ENCODE measurements around the gene TBC1D17. TPM values are rescaled to one million over a fixed set of nuclear protein-coding genes. Genes with fewer than 3 reads are reported as not detected.
A peak's percentile ranks its signal among the peaks of the same experiment; 100 is the strongest.

TBC1D17 gene
- polyA plus RNA-seq, 1 donor: 39.7 TPM

DNA sequence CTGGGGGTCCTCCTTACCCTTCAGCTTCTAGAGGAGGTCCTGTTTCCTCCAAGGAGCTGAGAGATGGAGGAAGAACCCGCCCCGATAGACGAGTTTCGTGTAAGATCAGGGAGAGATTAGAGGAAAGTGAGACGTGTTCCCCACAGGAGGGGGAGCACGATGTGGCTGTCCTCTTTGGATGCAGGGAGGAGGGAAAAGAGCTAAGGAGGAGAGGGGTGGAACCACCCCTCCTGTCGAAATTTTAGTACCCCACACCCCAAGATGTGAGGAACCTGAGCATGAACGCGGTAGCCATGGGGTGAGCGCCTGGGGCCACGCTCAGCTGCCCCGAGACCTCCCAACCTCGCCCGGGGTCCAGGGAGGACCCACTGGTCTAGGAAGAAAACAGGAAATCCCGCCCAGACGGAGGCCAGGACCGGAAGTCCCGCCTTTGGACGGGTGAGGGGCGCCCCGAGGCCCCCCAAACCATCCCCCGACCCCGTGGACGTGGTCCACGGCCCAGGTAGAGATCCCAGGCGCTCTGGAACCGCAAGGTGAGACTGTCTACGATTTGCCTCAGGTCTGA lies 1.6 kb upstream of the TBC1D17 start:
- DNase-seq: no peak

DNA sequence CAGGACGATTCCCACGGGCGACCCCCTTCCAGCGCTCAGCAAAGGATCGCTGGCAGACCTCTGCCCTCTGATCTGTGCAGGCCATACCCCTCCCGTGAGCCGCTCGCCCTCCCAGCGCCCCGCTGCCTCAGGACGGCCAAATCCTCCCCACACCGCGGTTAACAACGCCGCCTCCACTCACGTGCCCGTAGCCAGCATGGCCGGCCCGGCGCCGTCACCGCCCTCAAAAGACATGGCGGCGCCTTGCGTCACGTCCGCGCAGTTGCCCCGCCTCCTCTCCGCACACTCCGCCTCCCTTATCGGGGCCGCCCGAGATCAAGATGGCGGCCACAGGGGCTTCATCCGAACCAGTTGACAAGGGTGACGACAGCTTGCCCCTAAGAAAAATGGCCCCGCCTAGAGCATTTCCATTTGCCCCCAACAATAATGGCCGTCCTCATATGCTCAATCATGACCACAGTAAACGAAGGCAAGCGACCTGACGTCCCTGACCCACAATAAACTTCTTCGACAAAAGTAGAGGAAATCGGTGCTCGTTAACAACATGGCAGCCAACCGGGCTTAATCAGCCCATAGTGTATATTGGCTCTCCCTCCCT lies 981 bp upstream of the TBC1D17 start:
- DNase-seq: peak; percentile 98

DNA sequence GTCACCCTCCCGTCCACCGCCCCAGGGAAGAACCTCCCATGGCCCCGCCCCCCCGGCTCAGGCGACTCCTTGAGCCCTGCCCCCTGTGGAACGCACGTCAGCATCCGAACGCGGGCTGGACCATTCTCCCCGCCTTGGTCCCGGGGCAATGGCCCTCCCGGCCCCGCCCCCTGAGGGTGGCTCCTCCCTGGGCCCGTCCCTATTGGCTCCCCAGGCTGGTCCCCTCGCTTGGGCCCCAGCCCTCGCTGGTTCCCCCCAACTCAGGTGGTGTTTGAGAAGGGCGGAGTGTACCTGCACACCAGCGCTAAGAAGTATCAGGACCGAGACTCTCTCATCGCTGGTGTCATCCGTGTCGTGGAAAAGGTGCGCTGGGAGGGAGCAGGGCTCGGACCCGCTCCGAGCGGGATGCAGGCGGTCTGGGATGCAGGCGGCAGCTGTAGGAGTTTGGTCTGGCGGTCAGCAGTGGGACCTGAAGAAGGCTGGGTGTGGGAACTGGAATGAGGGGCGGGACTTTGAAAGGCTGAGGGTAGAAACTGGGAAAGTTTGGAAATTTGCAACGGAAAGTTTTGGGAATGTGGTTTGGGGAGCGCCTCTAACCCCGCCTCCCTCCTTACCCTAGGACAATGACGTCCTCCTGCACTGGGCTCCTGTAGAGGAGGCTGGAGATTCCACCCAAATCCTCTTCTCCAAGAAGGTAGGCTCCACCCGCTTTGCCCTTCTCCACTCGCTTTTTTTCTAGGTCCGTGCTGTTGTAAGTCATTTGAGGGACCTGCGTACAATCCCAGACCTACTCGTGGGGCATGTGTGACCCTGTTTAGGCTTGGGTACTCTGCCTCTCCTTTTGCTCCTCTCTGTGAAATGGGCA lies 609 bp downstream of the TBC1D17 start:
- DNase-seq: peak; percentile 98

DNA sequence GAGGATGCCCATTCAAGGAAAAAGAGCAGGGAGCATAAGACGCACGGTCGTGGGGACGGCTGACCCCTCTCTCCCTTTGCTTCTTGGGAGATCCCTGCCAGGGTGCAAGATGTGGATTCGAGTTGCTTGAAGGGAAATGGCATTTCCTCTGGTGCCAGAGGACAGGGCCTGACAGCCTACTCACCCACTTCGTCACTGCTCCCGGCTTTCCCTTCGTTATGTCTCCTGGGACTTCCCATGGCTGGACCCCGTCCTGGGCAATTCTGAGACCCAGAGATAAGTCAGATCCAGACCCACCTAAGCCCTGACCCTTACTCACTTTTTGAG lies 1.2 kb downstream of the TBC1D17 start:
- DNase-seq: no peak

- no peak for DNase-seq
These were observed 1.9 kb downstream of the TBC1D17 start for GRCh38 chr19:49879243-49879963.

DNA sequence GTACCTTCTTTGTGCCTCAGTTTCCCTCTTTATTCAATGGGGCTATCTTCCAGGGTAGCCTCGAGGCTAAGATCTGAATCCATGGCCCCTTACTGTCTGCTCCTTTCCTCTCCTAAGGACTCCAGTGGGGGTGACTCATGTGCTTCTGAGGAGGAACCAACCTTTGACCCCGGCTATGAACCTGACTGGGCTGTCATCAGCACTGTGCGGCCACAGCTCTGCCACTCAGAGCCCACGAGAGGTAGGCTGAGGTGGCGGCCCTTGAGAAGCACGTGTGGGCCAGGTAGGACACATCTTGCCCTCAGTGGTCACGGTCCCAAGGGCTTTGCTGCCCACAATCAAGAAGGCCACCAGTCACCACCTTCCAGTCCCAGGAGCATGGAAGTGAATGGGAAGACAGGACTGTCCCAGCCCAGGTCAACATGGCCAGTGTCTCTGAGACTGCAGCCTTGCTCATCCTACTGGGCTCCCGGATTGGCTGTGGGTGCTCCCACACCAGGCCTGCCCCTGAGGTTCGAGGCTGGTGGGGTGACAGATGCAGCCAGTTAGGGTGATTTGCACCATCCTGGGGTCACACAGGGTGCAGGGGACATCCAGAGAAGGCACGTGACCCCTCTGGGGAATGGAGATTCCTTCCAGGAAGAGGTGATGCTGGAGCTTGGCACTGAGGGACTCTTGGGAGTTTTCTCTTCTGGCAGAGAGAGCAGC lies 2.8 kb downstream of the TBC1D17 start:
- DNase-seq: no peak

DNA sequence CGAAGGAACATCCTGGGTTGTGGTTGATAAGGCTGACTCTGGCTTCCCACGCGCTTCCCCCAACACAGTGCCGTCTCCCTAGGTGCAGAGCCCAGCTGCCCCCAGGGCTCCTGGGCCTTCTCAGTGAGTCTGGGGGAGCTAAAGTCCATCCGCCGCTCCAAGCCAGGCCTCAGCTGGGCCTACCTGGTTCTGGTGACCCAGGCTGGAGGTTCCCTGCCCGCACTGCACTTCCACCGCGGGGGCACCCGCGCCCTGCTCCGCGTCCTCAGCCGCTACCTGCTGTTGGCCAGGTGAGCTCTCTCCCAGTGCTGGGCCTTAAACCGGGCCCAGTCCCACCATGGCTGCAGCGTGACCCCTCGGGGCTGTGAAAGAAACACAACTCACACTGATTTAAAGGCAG lies 3.7 kb downstream of the TBC1D17 start:
- no peak for DNase-seq

DNA sequence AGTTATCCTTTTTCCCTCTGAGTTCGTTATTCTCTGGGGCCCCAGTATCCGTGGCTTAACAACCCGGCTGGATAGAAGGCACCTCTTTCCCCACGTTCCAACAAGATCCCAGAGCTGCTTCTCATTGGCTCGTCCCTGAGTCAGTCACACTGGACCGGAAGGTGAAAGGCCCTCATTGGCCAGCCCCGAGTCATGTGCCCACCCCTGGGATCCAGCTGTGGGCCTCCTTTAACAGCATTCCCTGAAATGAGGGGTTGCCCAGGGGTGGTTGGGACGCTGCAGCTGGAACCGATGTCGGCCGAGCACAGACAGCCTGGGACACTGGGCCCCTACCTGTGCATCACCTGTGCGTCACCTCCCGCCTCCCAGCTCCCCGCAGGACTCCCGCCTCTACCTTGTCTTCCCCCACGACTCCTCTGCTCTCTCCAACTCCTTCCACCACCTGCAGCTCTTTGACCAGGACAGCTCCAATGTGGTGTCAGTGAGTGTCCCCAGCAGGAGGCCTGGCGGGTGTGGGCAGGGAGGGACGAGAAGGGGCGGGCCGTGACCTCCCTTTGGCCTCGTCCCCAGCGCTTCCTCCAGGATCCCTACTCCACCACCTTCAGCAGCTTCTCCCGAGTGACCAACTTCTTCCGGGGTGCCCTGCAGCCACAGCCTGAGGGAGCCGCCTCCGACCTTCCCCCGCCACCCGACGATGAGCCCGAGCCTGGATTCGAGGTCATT lies 4.3 kb downstream of the TBC1D17 start:
- no peak for DNase-seq

GRCh38 chr19:49882643-49883042 lies 5.1 kb downstream of the TBC1D17 start:
- no peak for DNase-seq

- DNase-seq: no peak
These were observed 5.6 kb downstream of the TBC1D17 start for GRCh38 chr19:49883094-49883493.

DNA sequence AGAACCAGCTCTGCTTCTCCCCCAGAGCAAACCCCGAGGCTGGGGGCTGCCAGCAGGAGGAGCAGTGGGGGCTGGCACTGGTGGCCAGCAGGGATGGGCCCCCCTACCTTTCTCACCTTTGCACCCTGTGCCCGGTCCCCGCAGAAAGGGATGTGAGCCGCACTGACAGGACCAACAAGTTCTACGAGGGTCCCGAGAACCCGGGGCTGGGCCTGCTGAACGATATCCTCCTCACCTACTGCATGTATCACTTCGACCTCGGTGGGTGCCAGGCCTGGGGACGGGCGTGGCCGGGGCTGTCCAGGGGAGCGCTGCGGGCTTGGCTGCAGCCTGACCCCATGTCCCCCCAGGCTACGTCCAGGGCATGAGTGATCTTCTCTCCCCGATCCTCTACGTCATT lies 6.6 kb downstream of the TBC1D17 start:
- no peak for DNase-seq

DNA sequence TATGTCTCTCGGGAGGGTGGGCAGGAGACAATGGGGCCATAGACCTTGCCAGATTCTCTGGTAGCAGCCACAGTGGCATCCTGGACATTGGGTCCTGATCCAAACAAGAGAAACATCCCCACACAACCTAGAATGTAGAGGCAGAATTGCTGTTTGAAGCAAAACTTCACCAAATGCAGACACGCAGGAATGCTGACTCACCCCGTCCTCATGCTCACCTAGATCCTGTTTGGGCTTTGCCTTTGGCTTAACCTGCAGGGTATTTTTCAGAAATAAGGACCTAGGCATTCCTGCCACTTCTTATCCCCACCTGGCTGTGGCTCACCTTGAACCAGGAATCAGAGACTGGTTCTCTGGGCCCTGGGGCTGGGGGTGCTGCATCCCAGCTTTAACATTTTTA lies 7.3 kb downstream of the TBC1D17 start:
- DNase-seq: no peak

DNA sequence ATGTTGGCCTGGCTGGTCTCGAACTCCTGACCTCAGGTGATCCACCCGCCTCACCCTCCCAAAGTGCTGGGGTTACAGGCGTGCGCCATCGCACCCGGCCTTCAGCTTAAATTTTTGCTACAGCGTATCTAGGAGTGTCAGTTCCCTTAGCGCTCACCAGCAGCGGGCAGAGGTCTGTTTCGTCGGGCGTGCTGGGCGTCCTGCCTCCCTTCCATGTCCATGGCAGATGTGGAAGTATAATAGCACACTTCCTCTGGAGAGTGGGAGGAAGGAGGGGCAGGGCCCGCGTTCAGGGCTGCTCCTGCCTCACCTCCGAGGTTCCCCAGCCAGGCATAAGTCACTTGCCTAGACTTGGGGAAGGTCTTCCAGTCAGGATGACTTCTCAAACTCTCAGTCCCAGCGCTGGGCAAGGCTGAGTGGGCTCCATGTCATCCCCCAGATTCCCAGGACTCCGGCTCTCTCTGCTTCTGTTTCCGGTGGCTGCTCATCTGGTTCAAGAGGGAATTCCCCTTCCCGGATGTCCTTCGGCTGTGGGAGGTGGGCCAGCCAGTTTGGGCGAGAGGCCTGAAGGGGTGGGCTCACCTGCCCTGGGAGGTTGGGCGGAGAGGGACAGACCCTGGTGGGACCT lies 9.6 kb downstream of the TBC1D17 start:
- DNase-seq: no peak

- DNase-seq: no peak
These were observed 10.4 kb downstream of the TBC1D17 start for GRCh38 chr19:49887665-49888509.

DNA sequence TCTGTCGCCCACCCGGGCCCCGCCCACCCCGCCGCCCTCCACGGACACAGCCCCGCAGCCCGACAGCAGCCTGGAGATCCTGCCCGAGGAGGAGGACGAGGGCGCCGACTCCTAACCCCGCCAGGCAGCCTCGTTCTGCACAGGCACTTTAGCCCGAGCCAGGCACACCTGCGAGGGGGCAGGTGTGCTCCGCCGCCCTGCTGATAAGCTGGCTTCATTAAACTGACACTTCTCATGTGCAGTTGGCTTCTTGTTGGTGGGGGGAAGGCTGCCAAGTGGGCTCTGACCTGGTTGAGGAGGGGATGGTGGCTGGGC lies 11.0 kb downstream of the TBC1D17 start:
- no peak for DNase-seq

DNA sequence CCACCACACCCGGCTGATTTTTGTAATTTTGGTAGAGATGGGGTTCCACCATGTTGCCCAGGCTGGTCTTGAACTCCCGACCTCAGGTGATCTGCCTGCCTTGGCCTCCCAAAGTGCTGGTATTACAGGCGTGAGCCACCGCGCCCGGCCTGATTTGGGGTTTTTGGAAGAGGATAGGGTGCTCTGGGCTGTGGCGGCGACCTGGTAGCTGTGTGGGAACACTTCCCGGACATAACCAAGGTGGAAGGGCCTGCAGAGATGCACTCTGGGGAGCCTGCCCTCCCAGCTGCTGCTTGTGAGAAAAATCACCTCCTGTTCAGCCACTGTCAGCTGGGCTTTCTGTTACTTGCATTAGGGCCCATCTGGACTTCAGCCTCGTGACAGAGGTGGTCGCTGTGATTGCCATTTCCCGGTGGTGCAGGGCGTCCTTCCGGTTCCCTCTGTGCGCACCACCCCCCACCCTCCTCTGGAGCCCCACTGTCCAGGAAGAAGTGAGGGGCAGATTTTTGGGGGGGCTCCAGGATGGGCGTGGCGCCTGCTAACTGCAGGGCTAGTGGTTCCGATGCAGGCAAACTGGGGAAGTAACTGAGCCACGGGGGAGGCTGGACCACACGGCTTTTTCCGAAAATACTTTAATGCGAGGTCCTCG lies 11.7 kb downstream of the TBC1D17 start:
- DNase-seq: no peak

DNA sequence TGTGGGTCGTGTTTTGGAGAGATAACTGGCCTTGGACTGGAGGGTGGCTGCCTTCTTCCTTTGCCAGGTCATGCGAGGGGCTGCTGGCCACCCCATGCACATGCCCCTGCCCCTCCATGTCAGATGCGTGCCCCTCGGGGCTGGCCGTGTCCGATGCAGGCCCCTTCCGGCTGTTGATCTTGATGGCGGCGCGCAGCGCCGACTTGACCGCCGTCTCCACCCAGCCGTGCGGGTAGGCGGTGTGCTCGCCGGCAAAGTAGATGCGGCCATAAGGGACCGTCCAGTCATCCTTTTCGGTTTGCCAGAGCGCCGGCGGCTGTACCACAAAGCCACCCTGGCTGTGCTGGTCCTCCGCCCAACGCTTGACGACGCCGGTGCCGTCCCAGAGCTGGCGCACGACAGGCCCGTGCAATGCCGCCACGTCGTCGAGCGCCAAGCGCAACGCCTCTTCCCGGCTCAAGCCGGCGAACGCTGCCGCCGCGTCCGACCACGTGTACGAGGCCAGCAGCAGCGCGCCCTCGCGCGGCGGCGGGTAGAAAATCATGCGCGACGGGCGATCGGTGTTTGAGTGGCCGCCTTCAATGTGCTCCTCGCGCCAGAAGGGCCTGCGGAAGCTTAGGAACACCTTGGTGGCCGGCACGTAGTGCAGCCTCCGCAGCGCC lies 12.3 kb downstream of the TBC1D17 start:
- DNase-seq: no peak

DNA sequence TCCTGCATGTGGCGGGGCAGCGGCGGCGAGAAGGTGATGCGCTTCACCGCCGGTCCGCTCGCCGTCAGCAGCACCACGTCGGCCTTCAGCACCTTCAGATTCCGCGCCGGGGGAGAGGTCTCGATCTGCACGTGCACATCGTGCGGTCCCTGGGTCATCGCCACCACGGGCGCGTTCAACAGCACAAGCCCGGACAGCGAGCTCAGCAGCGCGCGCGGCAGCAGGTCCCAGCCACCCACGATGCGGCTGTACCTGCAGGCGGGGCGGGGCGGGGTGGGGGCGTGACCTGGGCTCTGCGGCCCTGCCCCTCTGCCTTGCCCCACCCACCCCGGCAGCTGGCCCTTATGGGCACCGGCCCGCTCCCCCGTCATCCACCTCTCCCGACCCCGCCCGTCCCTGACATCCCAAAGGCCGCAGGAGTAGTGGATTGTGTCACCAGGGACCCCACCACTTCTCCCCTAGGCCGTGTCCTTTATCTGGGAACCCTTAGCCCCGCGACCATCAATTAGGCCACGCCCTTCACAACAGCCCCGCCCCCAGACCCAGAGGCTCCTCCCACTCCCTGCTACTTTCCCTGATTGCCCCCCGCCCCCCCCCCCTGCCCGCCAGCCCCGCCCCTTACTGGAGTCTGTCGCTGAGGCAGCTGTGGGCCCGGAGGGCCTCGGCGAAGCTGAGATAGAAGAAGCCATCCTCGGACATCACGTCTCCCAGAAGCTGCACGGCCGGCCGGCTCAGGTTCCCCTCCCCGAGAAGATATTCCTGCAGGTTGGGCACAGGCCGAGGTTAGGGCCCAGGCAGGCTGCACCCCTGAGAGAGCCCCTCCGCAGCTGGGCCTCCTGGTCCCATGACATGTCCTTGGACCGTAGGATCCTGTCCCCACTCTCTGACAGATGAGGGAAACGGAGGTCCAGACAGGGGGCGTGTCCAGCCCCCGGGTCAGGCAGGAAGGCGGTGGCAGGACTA lies 13.1 kb downstream of the TBC1D17 start:
- no peak for DNase-seq
